GM21447 (cell line): ENCODE data around the gene LTF.
"Not testable (repeated sequence)": the region's sequence is repeated elsewhere in the genome, so short reads cannot be mapped to it uniquely, and the experiment has no call there.

Experiments
- ATAC-seq: cut with Tn5 transposase; IDR thresholded peaks from one replicate; pipeline ENCODE4 v1.9.1; 2021; ENCODE audit not compliant: unreplicated experiment

The LTF gene

GRCh38 chr3:46447228-46447985, 17.3 kb downstream of the LTF start:
- ATAC-seq, result no peak

DNA sequence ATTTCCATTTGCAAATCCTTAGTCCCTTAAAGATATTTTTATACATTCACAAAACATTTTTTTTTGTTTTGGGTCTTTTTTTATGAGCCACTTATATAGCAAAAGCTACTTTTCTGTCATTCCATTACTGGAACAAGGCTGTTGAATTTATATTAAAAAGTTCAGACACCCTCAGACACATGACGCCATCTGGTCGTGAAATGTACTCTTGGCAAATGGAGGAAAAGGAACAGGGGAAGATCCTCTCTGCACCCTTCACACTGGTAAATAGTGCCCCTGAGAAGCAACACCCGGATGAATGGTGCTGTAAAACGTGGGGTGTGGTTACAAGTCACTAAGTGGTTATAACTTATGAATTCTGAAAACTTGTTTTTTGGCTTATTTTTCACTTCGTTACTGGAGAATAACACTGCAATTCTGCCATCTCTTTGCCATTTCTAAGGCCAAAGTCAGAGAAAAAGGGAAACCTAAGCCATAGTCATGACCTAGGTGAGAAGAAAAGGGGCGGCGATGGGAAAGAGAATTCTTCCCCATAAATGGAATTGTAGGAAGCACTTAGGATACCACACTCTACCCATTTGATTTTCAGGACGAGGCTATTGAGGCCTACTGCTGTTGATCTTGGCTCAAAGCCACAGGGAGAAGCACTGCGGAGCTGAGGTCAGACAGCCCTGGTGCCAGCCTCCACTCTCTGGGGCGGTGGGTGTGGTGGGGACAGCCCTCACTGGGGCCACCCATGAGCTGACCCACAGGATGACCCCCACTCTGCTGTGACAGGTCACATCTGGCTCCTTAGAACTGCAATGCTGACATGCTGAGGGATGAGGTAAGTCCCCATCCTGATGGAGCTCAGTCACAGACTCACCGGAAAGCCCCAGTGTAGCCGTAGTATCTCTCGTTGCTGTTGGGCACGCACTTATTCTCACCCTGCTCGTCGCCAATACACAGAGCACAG, 21.9 kb downstream of the LTF start:
- no peak for ATAC-seq

DNA sequence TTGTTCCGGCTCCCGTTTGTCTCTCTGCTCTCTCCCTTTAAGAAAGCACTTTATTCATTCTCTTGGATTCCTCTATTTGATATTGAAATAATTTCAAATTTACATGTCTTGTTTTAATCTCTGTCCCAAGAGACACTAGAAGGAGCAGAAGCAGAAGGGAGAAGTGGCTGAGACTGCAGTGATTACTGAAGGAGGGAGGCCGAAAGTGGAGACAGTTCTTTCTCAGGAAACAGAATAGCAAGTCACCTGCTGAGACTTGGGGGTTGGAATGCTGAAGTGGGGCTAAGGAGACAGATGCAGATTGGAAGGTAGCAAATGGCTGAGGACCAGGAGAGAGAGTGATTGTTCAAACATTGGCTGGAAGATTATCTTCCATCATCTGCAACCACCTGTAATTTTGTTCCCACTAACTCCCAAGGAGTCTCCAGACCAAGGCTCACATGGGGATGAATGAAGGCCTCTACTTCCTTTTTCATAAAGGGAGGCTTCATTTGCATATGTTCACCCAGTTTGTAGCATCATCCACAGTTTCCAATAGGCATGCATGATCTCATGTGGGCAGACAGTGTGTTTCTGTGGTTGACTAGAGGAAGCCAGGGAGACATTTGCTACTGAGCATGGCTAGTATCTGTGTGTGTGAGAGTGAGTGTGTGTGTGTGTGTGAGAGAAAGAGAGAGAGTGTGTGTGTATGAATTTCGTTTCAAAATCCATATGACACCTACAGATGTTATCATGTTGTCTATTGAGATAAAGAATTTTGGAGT, 24.0 kb downstream of the LTF start:
- peak; percentile 75 for ATAC-seq

DNA sequence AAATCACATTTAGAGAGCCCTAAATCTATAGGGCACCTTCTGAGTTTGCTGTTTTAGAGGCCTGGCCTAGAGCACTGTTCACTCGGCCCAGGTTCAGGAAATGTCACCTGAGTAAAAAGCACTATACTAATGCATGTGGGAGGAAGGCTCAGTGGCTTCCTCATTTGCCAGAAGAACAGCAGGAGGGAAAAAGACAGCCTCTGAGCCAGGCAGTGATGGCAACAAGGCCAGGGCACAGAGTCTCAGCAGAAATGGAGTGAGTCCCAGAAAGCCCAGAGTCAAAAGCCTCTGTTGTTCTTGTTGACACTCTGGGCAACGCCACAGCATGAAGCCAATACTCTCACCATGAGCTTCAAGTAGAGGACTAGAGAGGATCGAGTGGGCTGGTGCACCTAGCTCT, 25.9 kb downstream of the LTF start:
- ATAC-seq, result no peak

- ATAC-seq, result no peak
Observed at GRCh38 chr3:46435081-46435726, 29.5 kb downstream of the LTF start.

- ATAC-seq, result no peak
Observed at GRCh38 chr3:46433841-46434240, 30.9 kb downstream of the LTF start.

DNA sequence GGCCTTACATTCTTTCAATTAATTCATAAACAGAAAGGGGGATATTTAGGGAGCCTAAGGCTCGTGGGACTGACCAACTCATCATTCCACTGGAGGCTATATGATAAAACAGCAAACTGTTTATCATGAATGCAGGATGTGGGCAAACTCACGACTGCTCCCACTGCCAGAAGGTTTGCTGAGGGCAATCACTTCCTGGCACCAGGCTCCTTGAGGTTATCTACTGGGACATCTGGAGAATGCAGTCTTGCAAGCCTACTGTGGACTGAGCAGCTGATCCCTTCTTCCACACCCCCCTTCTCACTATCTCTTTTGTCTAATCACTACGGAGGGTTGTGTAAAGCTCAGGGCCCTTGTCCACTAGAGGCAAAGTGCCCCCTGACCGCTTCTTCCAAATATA, 31.6 kb downstream of the LTF start:
- not testable (repeated sequence) for ATAC-seq

DNA sequence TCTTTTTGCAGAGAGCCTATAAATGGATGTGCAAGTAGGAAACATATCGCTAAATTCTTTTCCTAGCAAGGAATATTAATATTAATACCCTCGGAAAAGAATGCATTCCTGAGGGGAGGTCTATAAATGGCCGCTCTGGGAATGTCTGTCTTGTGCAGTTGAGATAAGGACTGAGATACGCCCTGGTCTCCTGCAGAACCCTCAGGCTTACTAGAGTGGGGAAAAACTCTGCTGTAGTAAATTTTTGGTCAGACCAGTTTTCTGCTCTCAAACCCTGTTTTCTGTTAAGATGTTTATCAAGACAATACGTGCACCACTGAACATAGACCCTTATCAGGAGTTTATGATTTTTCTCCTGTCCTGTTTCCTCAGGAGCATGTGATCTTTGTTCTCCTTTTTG, 32.8 kb downstream of the LTF start:
- ATAC-seq, result not testable (repeated sequence)

- not testable (repeated sequence) for ATAC-seq
Observed at GRCh38 chr3:46430879-46431278, 33.8 kb downstream of the LTF start.

DNA sequence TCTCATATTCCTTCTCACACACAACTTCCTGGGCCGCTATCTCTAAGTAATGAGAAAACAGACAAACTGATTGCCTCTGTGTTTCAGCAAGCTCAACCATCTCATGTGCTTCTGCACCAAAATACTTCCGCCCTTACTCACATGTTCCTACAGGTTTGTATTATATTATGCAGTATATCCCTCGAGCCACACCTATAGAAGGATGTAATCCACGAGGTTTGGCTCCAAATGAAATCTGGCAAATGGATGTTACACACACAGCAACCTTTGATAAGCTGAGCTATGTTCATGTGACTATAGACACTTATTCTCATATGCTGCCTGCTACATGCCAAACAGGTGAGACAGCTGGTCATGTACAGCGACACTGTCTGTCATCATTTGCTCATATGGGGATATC, 35.0 kb downstream of the LTF start:
- ATAC-seq, result no peak

DNA sequence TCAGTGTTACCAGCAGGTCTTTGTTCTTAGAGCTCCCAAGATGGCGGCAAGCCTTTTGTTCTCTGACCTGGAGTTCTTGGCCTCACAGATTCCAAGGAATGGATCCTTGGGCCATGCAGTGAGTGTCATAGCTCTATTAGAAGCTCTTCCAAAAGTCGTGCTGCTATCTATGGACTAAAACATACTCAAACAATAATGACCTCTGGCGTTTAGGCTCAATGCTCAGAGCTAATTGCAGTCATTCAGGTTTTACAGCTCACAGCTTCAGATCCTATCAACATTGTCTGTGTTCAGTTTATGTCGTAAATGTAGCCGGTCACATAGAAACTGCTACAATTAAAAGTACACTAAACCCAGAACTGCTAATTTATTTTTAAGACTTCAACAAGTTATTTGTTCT, 35.5 kb downstream of the LTF start:
- ATAC-seq, result no peak

- no peak for ATAC-seq
Observed at GRCh38 chr3:46427916-46428833, 36.5 kb downstream of the LTF start.

DNA sequence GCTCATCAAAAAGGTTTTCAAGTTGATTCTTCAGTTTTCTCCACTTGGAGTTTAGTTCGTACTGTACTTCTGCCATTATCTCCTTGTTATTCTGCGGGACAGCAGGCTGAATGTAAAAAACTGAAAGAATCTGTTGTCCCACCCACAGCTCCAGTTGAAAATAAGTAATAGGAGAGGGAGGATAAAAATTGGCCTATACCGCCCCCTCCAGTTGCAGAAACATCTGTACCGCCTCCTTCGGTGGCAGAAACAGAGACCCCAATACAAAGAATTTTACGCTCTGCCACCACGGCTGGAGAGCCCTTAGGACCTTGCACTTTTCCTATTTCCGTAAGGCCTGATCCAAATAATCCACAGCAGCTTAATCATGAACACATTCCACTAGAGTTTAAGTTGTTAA, 37.3 kb downstream of the LTF start:
- ATAC-seq, result not testable (repeated sequence)

- not testable (repeated sequence) for ATAC-seq
Observed at GRCh38 chr3:46426476-46426875, 38.2 kb downstream of the LTF start.

DNA sequence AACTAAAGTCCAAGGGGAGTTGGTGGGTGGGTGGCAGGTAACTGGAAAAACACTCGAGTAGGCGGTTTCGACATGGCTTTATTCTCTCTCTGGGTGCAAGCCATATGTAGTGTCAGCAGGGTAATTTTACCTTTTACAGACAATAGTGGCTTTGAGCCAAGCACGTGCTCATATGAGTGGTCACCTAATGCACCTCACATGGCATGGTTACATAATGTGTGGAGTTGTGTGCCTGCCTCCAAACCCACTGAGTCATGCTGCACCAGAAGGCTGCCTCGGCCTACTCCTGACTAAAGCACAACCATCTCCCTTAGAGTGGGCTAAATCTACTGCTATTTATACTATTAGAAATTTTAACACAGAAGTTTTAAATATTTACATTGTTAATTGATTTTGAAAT, 41.1 kb downstream of the LTF start:
- no peak for ATAC-seq

DNA sequence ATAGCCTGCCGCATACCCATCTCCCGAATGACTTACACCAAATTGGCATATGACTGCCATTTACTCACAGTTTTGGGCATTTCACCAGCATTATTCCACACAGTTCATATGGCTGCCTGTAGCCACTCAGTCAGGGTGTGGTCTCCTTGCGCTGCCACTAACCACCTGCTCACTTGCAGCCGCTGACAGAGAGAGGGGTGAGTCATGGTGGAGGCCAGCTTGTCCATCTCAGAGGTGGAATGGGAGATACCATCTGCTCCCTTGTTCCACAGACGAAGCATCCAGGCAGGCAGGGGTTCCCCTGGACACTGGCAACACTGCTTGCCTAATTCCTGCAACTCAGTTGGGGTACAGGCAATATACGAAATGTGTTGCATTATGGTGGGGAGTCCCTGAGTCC, 42.1 kb downstream of the LTF start:
- ATAC-seq, result no peak

GRCh38 chr3:46420931-46421330, 43.8 kb downstream of the LTF start:
- no peak for ATAC-seq

DNA sequence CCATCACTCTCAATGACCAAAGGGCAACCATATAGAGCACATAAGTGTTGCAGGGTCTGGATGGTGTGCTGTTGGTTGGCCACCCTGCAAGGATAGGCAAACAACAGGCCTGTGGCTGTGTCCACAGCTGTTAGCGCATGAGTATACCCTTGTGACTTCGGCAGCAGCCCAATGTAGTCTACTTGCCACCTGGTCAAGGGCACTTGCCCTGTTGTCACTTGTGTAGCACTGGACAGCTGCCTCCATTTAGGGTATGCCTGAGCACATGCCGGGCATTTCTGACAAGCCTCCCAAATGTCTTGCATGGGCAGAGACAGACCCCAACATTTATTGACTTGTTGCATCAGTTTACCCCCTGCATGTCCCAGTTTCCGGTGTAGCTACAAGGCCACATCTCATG, 44.9 kb downstream of the LTF start:
- no peak for ATAC-seq

- no peak for ATAC-seq
Observed at GRCh38 chr3:46417841-46418611, 46.7 kb downstream of the LTF start.
